ENCODE results near the gene SYNRG. TPM values are rescaled to one million over a fixed set of nuclear protein-coding genes. Genes with fewer than 3 reads are reported as not detected.

Gene SYNRG
- total and polyA plus RNA-seq, 2 donors (not counting 3 experiments of a cell fraction or from before 2014, with no cell fraction given), result 15.3 to 42.2 TPM

DNA sequence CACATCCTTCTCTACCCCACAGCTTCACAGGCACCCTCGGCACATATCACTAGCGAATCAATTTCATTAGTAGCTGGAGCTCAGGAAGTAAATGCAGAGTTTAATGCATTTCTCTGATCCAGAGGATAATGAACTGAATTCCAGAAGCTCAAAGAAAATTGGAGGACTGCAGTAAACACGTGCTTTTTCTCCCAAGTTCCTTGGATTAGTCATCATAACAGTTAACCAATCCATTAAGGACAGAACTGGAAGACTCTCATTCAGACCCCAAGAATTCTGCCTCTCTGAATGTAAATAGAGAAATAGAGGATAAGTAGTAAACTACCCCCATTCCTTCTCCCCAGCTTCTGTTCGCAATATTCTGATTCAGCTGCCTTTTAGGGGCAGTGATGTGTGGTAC is 78.8 kb downstream of the SYNRG start:
- ChIA-PET CTCF (interaction anchor here (1.1 to 2.5 kb wide), 2 partner anchors 15 to 157 kb away, joined by 3 to 6 read pairs; no protein-coding TSS in a partner anchor), POLR2A (no interaction called here)
- dilution Hi-C loops (cut with MboI; ENCODE audit: extremely low pct_ligation_motif_present, low sequenced_read_pairs) (no loop called here), intact Hi-C loops (cut with micrococcal nuclease) (loop anchor here (10.0 kb wide), 1 partner anchor 1864 kb away; no protein-coding TSS in a partner anchor)
- no peak for TF ChIP-seq FOS (IDR thresholded peaks at IDR 0.05; ENCODE audit: borderline replicate concordance, insufficient read depth, low read length)
- no peak for TF ChIP-seq CTCF (IDR thresholded peaks at IDR 0.05; ENCODE audit: extremely low read depth in 1 of 2, insufficient read depth in 1 of 2, low read depth in 1 of 2, low read length in 2 of 2)
- no peak for TF ChIP-seq MYC (IDR thresholded peaks at IDR 0.05; ENCODE audit: low read depth, low read length)
- TF ChIP-seq EZH2 (IDR thresholded peaks at IDR 0.05; ENCODE audit: borderline replicate concordance, low read depth, low read length, severe bottlenecking), result no peak
- TF ChIP-seq POLR2AphosphoS5 (IDR thresholded peaks at IDR 0.05; ENCODE audit: insufficient read depth, low read depth, low read length), result no peak
- no peak for TF ChIP-seq JUN (IDR thresholded peaks at IDR 0.05; ENCODE audit: borderline replicate concordance, insufficient read depth, insufficient read length, low read depth)
- TF ChIP-seq POLR2A (IDR thresholded peaks at IDR 0.05; ENCODE audit: low read depth, low read length), result no peak
- no peak for TF ChIP-seq GATA2 (IDR thresholded peaks at IDR 0.05; ENCODE audit: insufficient read depth, insufficient read length, low read depth, low read length)
- TF ChIP-seq, protein P1, sequence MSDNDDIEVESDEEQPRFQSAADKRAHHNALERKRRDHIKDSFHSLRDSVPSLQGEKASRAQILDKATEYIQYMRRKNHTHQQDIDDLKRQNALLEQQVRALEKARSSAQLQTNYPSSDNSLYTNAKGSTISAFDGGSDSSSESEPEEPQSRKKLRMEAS (IDR thresholded peaks at IDR 0.05; ENCODE audit: insufficient read depth, insufficient read length), result no peak
- H3K9me1 ChIP-seq (replicated peaks; ENCODE audit: control insufficient read depth, extremely low read depth, insufficient read depth, low read length), result no peaks in the 10 kb centered on the region
- no peaks in the 10 kb centered on the region for H3K79me2 ChIP-seq (ENCODE audit: control insufficient read depth, insufficient read depth, low read length)
- no peak for DNase-seq (ENCODE audit: low read depth, low spot score)
- no peaks in the 10 kb centered on the region for H3K4me1 ChIP-seq (ENCODE audit: control insufficient read depth, extremely low read depth, insufficient read depth, low read length)
- H3K4me3 ChIP-seq (replicated peaks in 1 of 3; ENCODE audit: insufficient read depth in 1 of 3, low read depth in 1 of 3, low read length in 3 of 3), result no peak overlapping the region
- peaks cover 16% of the 10 kb centered on the region in 2 experiments for H3K36me3 ChIP-seq (ENCODE audit: control insufficient read depth in 2 of 2, extremely low read depth in 1 of 2, insufficient read depth in 2 of 2, low read length in 2 of 2)
- H3K9ac ChIP-seq (replicated peaks; ENCODE audit: extremely low read depth, insufficient read depth, low read length), result no peak overlapping the region
- no peak for FAIRE-seq
- no peak overlapping the region for H2AFZ ChIP-seq (ENCODE audit: low read depth, low read length)
- no TSS peak for BruUV-seq (replicated peaks)
- H3K9me3 ChIP-seq (replicated peaks; ENCODE audit: control insufficient read depth, insufficient read depth, low read length), result no peaks in the 10 kb centered on the region
- H3K4me2 ChIP-seq (ENCODE audit: insufficient read depth, low read length), result no peak overlapping the region
- peaks cover 2% of the 10 kb centered on the region for H4K20me1 ChIP-seq (replicated peaks; ENCODE audit: control insufficient read depth, extremely low read depth, insufficient read depth, low read length)
- H3K27me3 ChIP-seq (ENCODE audit: control insufficient read depth in 2 of 2, insufficient read depth in 2 of 2, low read length in 2 of 2), result no peaks in the 10 kb centered on the region
- no peak overlapping the region for H3K27ac ChIP-seq (ENCODE audit: insufficient read depth, low read depth, low read length)

Data from endothelial cell of umbilical vein (primary cell).